GM10266 (cell line): ENCODE data around the gene MEIS2.

Experiments
- DNase-seq: peaks from one replicate; pipeline ENCODE4 v3.0.0; 2012; ENCODE audit errors: extremely low spot score
- CTCF ChIP-seq: IDR thresholded peaks from 2 replicates; pipeline ENCODE4 v1.5.1; 2012; ENCODE audit warnings: mild to moderate bottlenecking, low read depth; ENCODE audit not compliant: control insufficient read depth, insufficient read depth; ENCODE audit errors: missing control alignments

Gene MEIS2

GRCh38 chr15:36908991-36909390 lies 191.4 kb downstream of the MEIS2 start:
- no peak for TF ChIP-seq CTCF
- DNase-seq = no peak

- TF ChIP-seq CTCF = no peak
- no peak for DNase-seq
Measured at GRCh38 chr15:36907295-36907694, 193.1 kb downstream of the MEIS2 start.

GRCh38 chr15:36905908-36906307 lies 194.4 kb downstream of the MEIS2 start:
- DNase-seq = no peak
- no peak for TF ChIP-seq CTCF

- DNase-seq = no peak
- no peak for TF ChIP-seq CTCF
Measured at GRCh38 chr15:36904715-36905114, 195.6 kb downstream of the MEIS2 start.

GRCh38 chr15:36903922-36904556 lies 196.3 kb downstream of the MEIS2 start:
- TF ChIP-seq CTCF = no peak
- DNase-seq = no peak

- DNase-seq = no peak
- no peak for TF ChIP-seq CTCF
Measured at GRCh38 chr15:36903195-36903594, 197.2 kb downstream of the MEIS2 start.

GRCh38 chr15:36901012-36901411 lies 199.3 kb downstream of the MEIS2 start:
- TF ChIP-seq CTCF = no peak
- no peak for DNase-seq
